Astrocyte (in vitro differentiated cells and primary cell): ENCODE results near the gene BPIFB3.

Source experiments
- CTCF ChIP-seq: IDR thresholded peaks from 2 replicates; pipeline ENCODE4 v1.5.1; 2011; ENCODE audit warnings: low read depth, mild to moderate bottlenecking, inconsistent platforms, low read length, moderate library complexity; ENCODE audit not compliant: insufficient read depth
- EZH2 ChIP-seq: IDR thresholded peaks from 2 replicates; pipeline ENCODE4 v1.6.1; 2012; ENCODE audit warnings: mild to moderate bottlenecking, low read length, inconsistent platforms; ENCODE audit not compliant: insufficient read depth

DNA sequence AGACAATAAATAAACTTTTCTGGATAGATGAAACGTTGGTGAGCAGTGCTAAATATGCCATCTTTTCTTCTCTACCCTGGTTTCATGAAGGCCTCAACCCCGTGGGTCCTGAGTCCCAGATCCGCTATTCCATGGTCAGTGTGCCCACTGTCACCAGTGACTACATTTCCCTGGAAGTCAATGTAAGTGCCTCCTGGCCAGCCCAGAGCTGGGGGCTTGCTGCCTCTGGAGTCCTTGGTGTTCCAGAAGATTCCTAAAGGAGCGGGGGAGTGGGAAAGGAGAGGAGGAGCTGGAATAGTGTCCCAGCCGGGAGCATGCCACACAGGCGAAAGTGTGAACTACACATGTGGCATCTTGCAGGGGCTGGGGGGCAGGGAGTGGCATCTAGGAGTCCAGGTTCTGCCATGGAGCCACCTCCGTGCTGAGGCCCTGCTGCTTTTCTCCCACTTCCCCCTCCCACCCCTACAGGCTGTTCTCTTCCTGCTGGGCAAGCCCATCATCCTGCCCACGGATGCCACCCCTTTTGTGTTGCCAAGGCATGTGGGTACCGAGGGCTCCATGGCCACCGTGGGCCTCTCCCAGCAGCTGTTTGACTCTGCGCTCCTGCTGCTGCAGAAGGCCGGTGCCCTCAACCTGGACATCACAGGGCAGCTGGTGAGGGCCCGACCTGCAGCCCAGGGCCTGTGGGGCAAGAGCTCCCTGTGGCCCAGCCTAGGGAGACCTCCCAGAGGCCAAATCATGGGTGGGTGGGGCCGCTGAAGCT, 35.4 kb upstream of the BPIFB3 start:
- no peak for TF ChIP-seq CTCF
- no peak for TF ChIP-seq EZH2
